K562 (cell line): Measurements from ENCODE around the gene FLAD1. TPM values are rescaled to one million over a fixed set of nuclear protein-coding genes. Genes with fewer than 3 reads are reported as not detected.
A peak's percentile ranks its signal among the peaks of the same experiment; 100 is the strongest.

Source experiments
- BDP1 ChIP-seq: IDR thresholded peaks from 3 replicates; pipeline ENCODE4 v1.6.1; 2011; ENCODE audit not compliant: insufficient read length, insufficient read depth
- CHD4 ChIP-seq: fragments of 200-600 bp; sonication (generic); IDR thresholded peaks from 3 replicates; pipeline ENCODE4 v1.6.1; 2012; ENCODE audit warnings: low read depth, mild to moderate bottlenecking, mixed read lengths, low read length, inconsistent platforms; ENCODE audit not compliant: insufficient read depth, insufficient replicate concordance, poor library complexity, severe bottlenecking
- CXXC5 ChIP-seq: fragments of 250-450 bp; sonication (Bioruptor Pico); IDR thresholded peaks from 2 replicates; pipeline ENCODE4 v1.8.0; 2022; ENCODE audit warnings: inconsistent platforms, mild to moderate bottlenecking, moderate library complexity
- E2F6 ChIP-seq, 2 experiments: IDR thresholded peaks; 2 replicates each; pipeline ENCODE4 v1.6.1; 2011; ENCODE audit warnings: borderline replicate concordance in 1 of 2, control low read depth in 1 of 2, low read depth in 1 of 2, low read length in 1 of 2, mild to moderate bottlenecking in 1 of 2, mixed read lengths in 1 of 2, moderate library complexity in 1 of 2; ENCODE audit not compliant: insufficient read depth in 1 of 2, insufficient read length in 1 of 2, poor library complexity in 1 of 2, severe bottlenecking in 1 of 2; ENCODE audit errors: extremely low read depth in 1 of 2
- GATAD2B ChIP-seq: fragments of 450-650 bp; IDR thresholded peaks from 2 replicates; pipeline ENCODE4 v1.6.1; 2017; ENCODE audit warnings: mild to moderate bottlenecking, borderline replicate concordance
- HMGN3 ChIP-seq: IDR thresholded peaks from 2 replicates; pipeline ENCODE4 v1.6.1; 2011; ENCODE audit warnings: borderline replicate concordance, low read depth, mild to moderate bottlenecking, mixed read lengths, low read length; ENCODE audit not compliant: insufficient read length; ENCODE audit errors: extremely low read depth
- ILK ChIP-seq: fragments of 450-650 bp; IDR thresholded peaks from 2 replicates; pipeline ENCODE4 v1.6.1; 2016; ENCODE audit warnings: missing genetic modification characterization, low read depth, mild to moderate bottlenecking, missing compliant biosample characterization, moderate library complexity, borderline replicate concordance
- KLF1 ChIP-seq: fragments of 450-650 bp; IDR thresholded peaks from 2 replicates; pipeline ENCODE4 v1.6.1; 2016; ENCODE audit warnings: missing genetic modification characterization, missing compliant biosample characterization
- LCOR ChIP-seq: sonication (generic); formaldehyde crosslinking; IDR thresholded peaks from 2 replicates; pipeline ENCODE4 v1.8.0; 2022; ENCODE audit warnings: mild to moderate bottlenecking, missing genetic modification reagents
- MTA2 ChIP-seq: fragments of 450-650 bp; IDR thresholded peaks from 2 replicates; pipeline ENCODE4 v1.6.1; 2016; ENCODE audit warnings: low read depth
- NBN ChIP-seq: fragments of 450-650 bp; IDR thresholded peaks from 2 replicates; pipeline ENCODE4 v1.6.1; 2016; ENCODE audit warnings: low read depth, mild to moderate bottlenecking
- NONO ChIP-seq, 2 experiments: fragments of 200-400 bp in 1 of 2; fragments of 450-650 bp in 1 of 2; formaldehyde crosslinking in 1 of 2; IDR thresholded peaks; 2 replicates each; pipeline ENCODE4 v1.6.1; 2017; ENCODE audit warnings: low read depth in 2 of 2, mild to moderate bottlenecking in 2 of 2, moderate library complexity in 2 of 2, low read length in 1 of 2
- OTX1 ChIP-seq: fragments of 450-650 bp; formaldehyde crosslinking; IDR thresholded peaks from 2 replicates; pipeline ENCODE4 v1.4.0; 2022; ENCODE audit warnings: mild to moderate bottlenecking
- PATZ1 ChIP-seq: fragments of 250-450 bp; sonication (Bioruptor Pico); IDR thresholded peaks from 2 replicates; pipeline ENCODE4 v1.5.0; 2020; ENCODE audit warnings: mild to moderate bottlenecking, borderline replicate concordance
- RAD51 ChIP-seq: fragments of 450-650 bp; IDR thresholded peaks from 2 replicates; pipeline ENCODE4 v1.7.1; 2016; ENCODE audit warnings: low read depth, mild to moderate bottlenecking, borderline replicate concordance
- SAP30 ChIP-seq: fragments of 200-600 bp; sonication (generic); IDR thresholded peaks from 2 replicates; pipeline ENCODE4 v1.6.1; 2012; ENCODE audit warnings: borderline replicate concordance, low read depth, mild to moderate bottlenecking, moderate library complexity, low read length, control low read depth, inconsistent platforms; ENCODE audit not compliant: insufficient read depth, poor library complexity, severe bottlenecking
- SIX5 ChIP-seq, 2 experiments: IDR thresholded peaks; 2 replicates each; pipeline ENCODE4 v1.6.1; 2011; ENCODE audit warnings: low read length in 2 of 2, borderline replicate concordance in 1 of 2, low read depth in 1 of 2, mild to moderate bottlenecking in 1 of 2, moderate library complexity in 1 of 2; ENCODE audit not compliant: insufficient read depth in 1 of 2
- SRF ChIP-seq, 2 experiments: fragments of 250-450, 450-650 bp in 1 of 2; sonication (Bioruptor Pico) in 1 of 2; sonication (generic) in 1 of 2; formaldehyde crosslinking; IDR thresholded peaks; 2 replicates each; pipeline versions ENCODE4 v1.5.0 to v1.5.1; 2020 to 2022; ENCODE audit warnings: mild to moderate bottlenecking in 1 of 2, missing genetic modification reagents in 1 of 2
- USF2 ChIP-seq: sonication (generic); formaldehyde crosslinking; IDR thresholded peaks from 2 replicates; pipeline ENCODE4 v1.5.0; 2020; ENCODE audit warnings: missing genetic modification reagents
- ZFP1 ChIP-seq: fragments of 450-650 bp; formaldehyde crosslinking; IDR thresholded peaks from 2 replicates; pipeline ENCODE4 v1.4.0; 2020; ENCODE audit warnings: mild to moderate bottlenecking, mixed read lengths
- ZNF253 ChIP-seq: fragments of 250-450 bp; sonication (Bioruptor Pico); conservative IDR thresholded peaks from 2 replicates; pipeline ENCODE4 v1.6.1; 2021; ENCODE audit warnings: mild to moderate bottlenecking
- ZNF583 ChIP-seq: fragments of 250-450 bp; sonication (Bioruptor Pico); IDR thresholded peaks from 2 replicates; pipeline ENCODE4 v1.4.0; 2020
- ZNF785 ChIP-seq: fragments of 250-450 bp; sonication (Bioruptor Pico); IDR thresholded peaks from 2 replicates; pipeline ENCODE4 v1.4.0; 2020; ENCODE audit warnings: mild to moderate bottlenecking
- polyA plus RNA-seq, 8 experiments: library from polyadenylated mRNA; depleted of rRNA in 4 of 8; stranded (reverse) in 5 of 8; unstranded in 3 of 8; fragments of >200 nt; fragmentation: Nextera tagmentation in 2 of 8; fragmentation: Illumina TruSeq in 1 of 8; extraction: Ambion mirVana in 2 of 8; extraction: Trizol in 1 of 8; gene quantifications; 2 replicates each; pipeline versions ENCODE4 v1.2.1 to v1.2.3, GENCODE V29; 2011 to 2014; ENCODE audit warnings: inconsistent platforms in 1 of 8, missing spikeins in 1 of 8
- total RNA-seq, 7 experiments: library from RNA; depleted of rRNA in 6 of 7; stranded (reverse); fragments of >200 nt in 6 of 7; fragmentation: Illumina TruSeq in 2 of 7; extraction: Trizol in 2 of 7; gene quantifications; 2 replicates each; pipeline versions ENCODE4 v1.2.1 to v1.2.3, GENCODE V29; 2011 to 2021; ENCODE audit warnings: low replicate concordance in 1 of 7

FLAD1 gene
- total and polyA plus RNA-seq, 9 of the 15 experiments (the other 6 are each of a cell fraction or from before 2014, with no cell fraction given): 24.9 to 85.8 (median 67.0) TPM

DNA sequence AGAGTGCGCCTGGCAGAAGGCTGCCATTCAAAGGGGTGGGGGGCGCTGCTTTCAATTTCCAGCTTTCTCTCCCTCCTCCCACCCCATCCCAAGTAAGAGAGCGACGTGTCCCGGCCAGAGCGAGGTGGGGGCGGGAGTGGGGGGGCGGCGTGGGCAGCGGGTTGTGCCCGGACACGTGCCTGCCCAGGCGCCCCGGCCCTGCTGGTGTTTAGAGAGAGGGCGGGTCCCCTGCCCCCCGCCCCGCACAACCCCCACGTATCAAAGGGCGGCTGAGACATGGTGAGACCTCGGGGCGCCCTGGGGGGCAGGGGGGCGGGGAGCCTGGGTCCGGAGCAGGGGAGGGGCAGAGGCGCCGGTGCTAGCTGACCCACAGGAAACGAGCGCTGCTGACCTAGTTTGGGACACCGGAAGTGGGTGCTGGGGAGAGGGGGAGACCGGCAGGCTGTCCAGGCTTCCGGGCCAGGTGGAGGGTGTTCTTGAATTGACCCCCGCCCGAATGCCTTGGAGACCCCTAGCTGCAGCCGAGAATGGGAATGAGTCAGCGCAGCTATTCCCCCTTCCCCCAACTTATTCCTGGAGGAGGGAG is 20.7 kb downstream of the FLAD1 start (continued):
- TF ChIP-seq NONO (IDR thresholded peaks at IDR 0.05; ENCODE audit: low read depth in 2 of 2, low read length in 1 of 2) (no peak), RAD51 (no peak), E2F6 (IDR thresholded peaks at IDR 0.05; ENCODE audit: borderline replicate concordance in 1 of 2, extremely low read depth in 1 of 2, insufficient read depth in 1 of 2, insufficient read length in 1 of 2, low read depth in 1 of 2, low read length in 1 of 2, poor library complexity in 1 of 2, severe bottlenecking in 1 of 2) (no peak), ZFP1 (no peak), NBN (no peak), ZNF253 (CRISPR knock-in tag) (no peak), ZNF785 (CRISPR knock-in tag) (no peak), LCOR (no peak), KLF1 (tag) (no peak), ZNF583 (CRISPR knock-in tag) (no peak), OTX1 (CRISPR knock-in tag) (no peak), ILK (no peak), BDP1 (no peak), MTA2 (no peak), CHD4 (no peak), PATZ1 (CRISPR knock-in tag) (no peak), CXXC5 (CRISPR knock-in tag) (no peak), GATAD2B (0 out of 2 replicates have a peak, but pooled peaks have one; percentile 50), SIX5 (IDR thresholded peaks at IDR 0.05; ENCODE audit: borderline replicate concordance in 1 of 2, insufficient read depth in 1 of 2, low read depth in 1 of 2, low read length in 2 of 2) (no peak), USF2 (no peak), HMGN3 (no peak), SAP30 (no peak), SRF (CRISPR knock-in tag; IDR thresholded peaks at IDR 0.05) (peak; percentile 15 to 78; a peak in 3 of 4 replicates)
